T follicular helper cell (primary cell): ENCODE results near the gene PTCH1.

Experiments
- DNase-seq: peaks from one replicate; pipeline ENCODE4 v3.0.0-alpha.2; 2020; ENCODE audit warnings: low read depth

Gene PTCH1

GRCh38 chr9:95406121-95406520, 110.7 kb downstream of the PTCH1 start:
- no peak for DNase-seq

- no peak for DNase-seq
Measured at GRCh38 chr9:95399261-95399660, 117.5 kb downstream of the PTCH1 start.
